Caco-2 (cell line): ENCODE measurements around the gene MRLN. TPM values are rescaled to one million over a fixed set of nuclear protein-coding genes. Genes with fewer than 3 reads are reported as not detected.

Experiments used
- BruUV-seq: library from RNA; stranded (reverse); fragments of 400-500 nt; replicated peaks from 2 replicates; lab custom pipeline; 2021; lab: Mats Ljungman, UMichigan
- CTCF ChIA-PET: fragments of 300-600 bp; sonication (Branson Sonifier 250); formaldehyde crosslinking; loops from one replicate; lab custom pipeline; 2022; ENCODE audit warnings: antibody characterized with exemption; lab: Charles Lee
- POLR2A ChIA-PET: fragments of 300-600 bp; sonication (Branson Sonifier 250); formaldehyde crosslinking; loops from one replicate; lab custom pipeline; 2022; ENCODE audit warnings: antibody characterized with exemption; lab: Charles Lee
- DNase-seq, 2 experiments: peaks; one replicate each; pipeline versions ENCODE4 v3.0.0 to v3.0.0-alpha.2; 2020 to 2022
- H3K27me3 ChIP-seq: replicated peaks from 2 replicates; pipeline ENCODE4 v1.6.0; 2011; ENCODE audit warnings: low read length; ENCODE audit not compliant: control insufficient read depth, insufficient read depth
- H3K36me3 ChIP-seq: 2 replicates; pipeline ENCODE4 v1.5.1; 2011; ENCODE audit warnings: low read length; ENCODE audit not compliant: control insufficient read depth, insufficient read depth
- H3K4me1 ChIP-seq: fragments of 250-450 bp; sonication (Bioruptor Pico); 2 replicates; pipeline ENCODE4 v1.5.1; 2020; ENCODE audit warnings: mild to moderate bottlenecking
- H3K4me3 ChIP-seq: 2 replicates; pipeline ENCODE4 v1.5.1; 2011; ENCODE audit warnings: low read depth, mild to moderate bottlenecking, control low read depth, low read length
- H3K9me3 ChIP-seq: fragments of 250-450 bp; sonication (Bioruptor Pico); 2 replicates; pipeline ENCODE4 v1.5.1; 2020; ENCODE audit warnings: mild to moderate bottlenecking, moderate library complexity
- H3K27ac Mint-ChIP-seq: one replicate; pipeline ENCODE4 v1.8.0; 2022; ENCODE audit warnings: mixed read lengths; ENCODE audit not compliant: unreplicated experiment
- H3K27me3 Mint-ChIP-seq: one replicate; pipeline ENCODE4 v1.8.0; 2022; ENCODE audit warnings: mixed read lengths; ENCODE audit not compliant: insufficient read depth, unreplicated experiment
- H3K36me3 Mint-ChIP-seq: one replicate; pipeline ENCODE4 v1.8.0; 2022; ENCODE audit warnings: mild to moderate bottlenecking, mixed read lengths; ENCODE audit not compliant: insufficient read depth, unreplicated experiment
- H3K4me1 Mint-ChIP-seq: one replicate; pipeline ENCODE4 v1.8.0; 2022; ENCODE audit warnings: low read depth, mixed read lengths; ENCODE audit not compliant: unreplicated experiment
- H3K4me3 Mint-ChIP-seq: one replicate; pipeline ENCODE4 v1.8.0; 2022; ENCODE audit warnings: mild to moderate bottlenecking, moderate library complexity, mixed read lengths; ENCODE audit not compliant: unreplicated experiment
- H3K9me3 Mint-ChIP-seq: one replicate; pipeline ENCODE4 v1.8.0; 2022; ENCODE audit warnings: mixed read lengths; ENCODE audit not compliant: unreplicated experiment
- CTCF ChIP-seq, 2 experiments: fragments of 200-600 bp in 1 of 2; IDR thresholded peaks; 1 replicate in 1 of 2; 2 replicates in 1 of 2; pipeline versions ENCODE4 v1.5.1 to v1.8.0; 2011 to 2022; ENCODE audit warnings: antibody characterized with exemption in 1 of 2, control low read depth in 1 of 2, inconsistent platforms in 1 of 2, low read depth in 1 of 2, low read length in 1 of 2, mild to moderate bottlenecking in 1 of 2, moderate library complexity in 1 of 2; ENCODE audit not compliant: insufficient read depth in 1 of 2, severe bottlenecking in 1 of 2, unreplicated experiment in 1 of 2
- intact Hi-C: fragments of 100-400 bp; cut with micrococcal nuclease; formaldehyde crosslinking; loops from one replicate; pipeline ENCODE4 v1.10.0; 2022; ENCODE audit not compliant: unreplicated experiment
- total RNA-seq: library from RNA; stranded (reverse); gene quantifications from 2 replicates; pipeline ENCODE4 v1.2.3, GENCODE V29; 2022

The MRLN gene
- total RNA-seq, 1 experiment from 2014 or later = 0.98 TPM

DNA sequence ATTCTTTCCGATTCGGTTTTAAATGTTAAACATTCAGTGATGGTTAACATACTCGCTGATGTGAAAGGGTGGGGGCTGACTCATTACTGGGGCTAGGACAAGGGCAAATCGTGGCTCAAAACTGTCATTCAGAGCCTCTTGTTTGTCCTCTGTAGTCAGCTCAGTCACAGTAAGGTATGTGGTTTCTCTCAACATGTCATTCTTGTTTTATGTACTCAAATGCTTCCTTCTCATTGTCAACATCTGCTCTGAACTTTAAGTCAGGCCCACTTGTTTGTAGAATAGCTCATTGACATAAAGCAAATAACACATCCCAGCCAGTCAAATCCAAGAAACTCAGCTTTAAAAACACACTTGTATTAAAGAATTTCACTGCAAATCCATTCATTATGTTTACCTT lies 50.9 kb downstream of the MRLN start:
- no peaks in the 10 kb centered on the region for H3K9me3 ChIP-seq
- H3K36me3 Mint-ChIP-seq = no peaks in the 10 kb centered on the region
- intact Hi-C loops = no loop called here
- no peaks in the 10 kb centered on the region for H3K4me1 Mint-ChIP-seq
- no peaks in the 10 kb centered on the region for H3K9me3 Mint-ChIP-seq
- no peak for TF ChIP-seq CTCF (IDR thresholded peaks at IDR 0.05; ENCODE audit: insufficient read depth in 1 of 2, low read depth in 1 of 2, low read length in 1 of 2, severe bottlenecking in 1 of 2, unreplicated experiment in 1 of 2)
- peaks cover 23% of the 10 kb centered on the region for H3K27me3 Mint-ChIP-seq
- POLR2A ChIA-PET = no interaction called here
- CTCF ChIA-PET = no interaction called here
- no TSS peak for BruUV-seq
- H3K36me3 ChIP-seq = no peaks in the 10 kb centered on the region
- no peak overlapping the region for H3K27ac Mint-ChIP-seq
- H3K4me3 Mint-ChIP-seq = no peak overlapping the region
- no peaks in the 10 kb centered on the region for H3K4me1 ChIP-seq
- H3K27me3 ChIP-seq = no peaks in the 10 kb centered on the region
- H3K4me3 ChIP-seq = no peak overlapping the region
- DNase-seq = peak in 1 of 2 experiments; percentile 20

DNA sequence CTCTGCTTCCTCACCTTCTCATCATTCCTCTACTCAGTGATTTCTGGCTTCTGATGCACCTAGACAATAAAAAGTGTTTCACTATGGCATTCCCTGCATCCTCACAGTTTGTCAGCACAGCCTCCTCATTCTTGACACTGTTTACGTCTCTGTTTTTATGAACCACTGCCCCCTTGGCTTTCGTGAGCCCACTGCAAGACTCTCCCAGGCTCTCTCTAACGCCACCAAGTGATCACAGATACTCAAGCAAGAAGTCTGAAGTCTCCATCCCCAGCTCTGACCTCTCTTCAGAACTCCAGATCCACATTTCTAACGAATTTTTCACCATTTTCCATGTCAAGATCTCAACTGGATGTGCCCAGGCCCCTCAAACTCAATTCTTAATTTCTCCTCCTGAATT lies 52.5 kb downstream of the MRLN start:
- intact Hi-C loops = no loop called here
- H3K9me3 ChIP-seq = no peaks in the 10 kb centered on the region
- no peaks in the 10 kb centered on the region for H3K27me3 ChIP-seq
- no peak overlapping the region for H3K27ac Mint-ChIP-seq
- CTCF ChIA-PET = interaction anchor here (0.6 kb wide), 1 partner anchor 155 kb away, joined by 3 read pairs; no protein-coding TSS in a partner anchor
- H3K4me3 Mint-ChIP-seq = no peak overlapping the region
- POLR2A ChIA-PET = no interaction called here
- H3K27me3 Mint-ChIP-seq = peaks cover 18% of the 10 kb centered on the region
- peak in 1 of 2 experiments; percentile 46 for TF ChIP-seq CTCF (IDR thresholded peaks at IDR 0.05; ENCODE audit: insufficient read depth in 1 of 2, low read depth in 1 of 2, low read length in 1 of 2, severe bottlenecking in 1 of 2, unreplicated experiment in 1 of 2)
- no TSS peak for BruUV-seq
- no peak overlapping the region for H3K4me3 ChIP-seq
- no peaks in the 10 kb centered on the region for H3K4me1 ChIP-seq
- H3K36me3 ChIP-seq = no peaks in the 10 kb centered on the region
- H3K4me1 Mint-ChIP-seq = no peaks in the 10 kb centered on the region
- no peaks in the 10 kb centered on the region for H3K36me3 Mint-ChIP-seq
- DNase-seq = peak in 1 of 2 experiments; percentile 21
- H3K9me3 Mint-ChIP-seq = no peaks in the 10 kb centered on the region

DNA sequence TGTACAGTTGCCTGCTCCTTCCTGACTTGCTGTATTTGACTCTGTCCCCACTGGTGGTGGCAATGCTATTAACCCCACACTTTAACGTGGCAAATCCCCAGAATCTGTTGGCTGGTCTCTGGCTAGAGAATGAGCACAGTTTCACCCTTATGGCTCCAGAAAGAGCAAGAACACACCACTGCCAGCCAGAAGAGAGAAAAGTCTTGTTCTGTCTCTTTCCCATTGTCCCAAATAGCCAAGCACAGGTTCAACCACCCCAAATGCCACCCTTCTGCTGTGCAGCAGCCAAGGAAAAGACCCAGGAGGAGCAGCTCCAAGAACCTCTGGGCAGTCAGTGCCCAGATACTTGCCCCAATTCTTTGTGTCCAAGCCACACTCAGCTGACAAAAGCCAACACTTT lies 54.9 kb downstream of the MRLN start:
- no TSS peak for BruUV-seq
- no peak overlapping the region for H3K27ac Mint-ChIP-seq
- peaks cover 16% of the 10 kb centered on the region for H3K27me3 Mint-ChIP-seq

More for the DNA sequence above, 54.9 kb downstream of the MRLN start:
- no peaks in the 10 kb centered on the region for H3K4me1 ChIP-seq
- no peak for DNase-seq
- H3K27me3 ChIP-seq = no peaks in the 10 kb centered on the region
- Mint-ChIP-seq H3K4me1 (no peaks in the 10 kb centered on the region), H3K36me3 (no peaks in the 10 kb centered on the region), H3K9me3 (no peaks in the 10 kb centered on the region), H3K4me3 (no peak overlapping the region)
- no peak overlapping the region for H3K4me3 ChIP-seq
- CTCF ChIA-PET = no interaction called here
- no peak for TF ChIP-seq CTCF (IDR thresholded peaks at IDR 0.05; ENCODE audit: insufficient read depth in 1 of 2, low read depth in 1 of 2, low read length in 1 of 2, severe bottlenecking in 1 of 2, unreplicated experiment in 1 of 2)
- POLR2A ChIA-PET = no interaction called here
- H3K9me3 ChIP-seq = no peaks in the 10 kb centered on the region
- intact Hi-C loops = no loop called here
- H3K36me3 ChIP-seq = no peaks in the 10 kb centered on the region
